AG04449 (cell line): ENCODE measurements around the gene ARHGEF25.
"Not testable (repeated sequence)": the region's sequence is repeated elsewhere in the genome, so short reads cannot be mapped to it uniquely, and the experiment has no call there.

Experiments used
- CTCF ChIA-PET: fragments of 350-600 bp; formaldehyde crosslinking; extraction: SDS; loops from one replicate; lab custom pipeline; 2021; ENCODE audit warnings: antibody characterized with exemption; lab: Yijun Ruan, JAX
- POLR2A ChIA-PET: fragments of 400-600, 350-600 bp; formaldehyde crosslinking; extraction: SDS; loops from one replicate; lab custom pipeline; 2020; ENCODE audit warnings: antibody characterized with exemption, inconsistent platforms; lab: Yijun Ruan, JAX
- DNase-seq: peaks from one replicate; pipeline ENCODE4 v3.0.0-alpha.2; 2010; ENCODE audit warnings: low read depth, low spot score
- H3K4me3 ChIP-seq: 2 replicates; pipeline ENCODE4 v1.5.1; 2011; ENCODE audit warnings: low read depth, mild to moderate bottlenecking, control low read depth, low read length
- CTCF ChIP-seq: IDR thresholded peaks from one replicate; pipeline ENCODE4 v1.5.1; 2011; ENCODE audit warnings: mild to moderate bottlenecking, moderate library complexity, low read length, control low read depth, inconsistent platforms; ENCODE audit not compliant: insufficient read depth; ENCODE audit errors: missing control alignments

The ARHGEF25 gene

GRCh38 chr12:57637364-57637763 is 26.1 kb downstream of the ARHGEF25 start:
- H3K4me3 ChIP-seq, result no peak overlapping the region
- ChIA-PET CTCF (interaction anchor here (0.8 to 3.7 kb wide), 7 partner anchors 9 to 58 kb away, joined by 3 to 41 read pairs (median 4); partner anchors contain the start of genes ARHGEF25 and OS9), POLR2A (interaction anchor here (0.7 kb wide), 1 partner anchor 26 kb away, joined by 3 read pairs; the partner anchor contains the start of gene ARHGEF25)
- TF ChIP-seq CTCF, result no peak
- DNase-seq, result no peak

- POLR2A ChIA-PET, result interaction anchor here (0.6 to 0.7 kb wide), 2 partner anchors 11 to 27 kb away, joined by 3 read pairs; partner anchors contain the start of gene ARHGEF25
These were observed 26.9 kb downstream of the ARHGEF25 start for GRCh38 chr12:57638096-57638495.

GRCh38 chr12:57640175-57641042 is 29.2 kb downstream of the ARHGEF25 start:
- H3K4me3 ChIP-seq, result no peak overlapping the region
- DNase-seq, result no peak
- ChIA-PET CTCF (interaction anchor here (1.1 to 3.6 kb wide), 7 partner anchors 10 to 86 kb away, joined by 3 to 10 read pairs (median 5); no protein-coding TSS in a partner anchor), POLR2A (no interaction called here)
- no peak for TF ChIP-seq CTCF

More at GRCh38 chr12:57638096-57638495, 26.9 kb downstream of the ARHGEF25 start:
- H3K4me3 ChIP-seq, result no peak overlapping the region
- TF ChIP-seq CTCF, result no peak
- DNase-seq, result no peak
- CTCF ChIA-PET, result interaction anchor here (0.8 to 3.7 kb wide), 7 partner anchors 10 to 58 kb away, joined by 3 to 41 read pairs (median 3); partner anchors contain the start of gene OS9

GRCh38 chr12:57641699-57642442 is 30.6 kb downstream of the ARHGEF25 start:
- no peak overlapping the region for H3K4me3 ChIP-seq
- ChIA-PET CTCF (interaction anchor here (0.7 to 3.6 kb wide), 10 partner anchors 9 to 93 kb away, joined by 3 to 15 read pairs (median 4); partner anchors contain the start of gene B4GALNT1), POLR2A (no interaction called here)
- TF ChIP-seq CTCF, result no peak
- no peak for DNase-seq

- CTCF ChIA-PET, result interaction anchor here (0.7 to 4.3 kb wide), 4 partner anchors 13 to 62 kb away, joined by 3 to 16 read pairs (median 9); partner anchors contain the start of gene B4GALNT1
- POLR2A ChIA-PET, DNase-seq, H3K4me3 ChIP-seq: not testable (repeated sequence)
These were observed 34.9 kb downstream of the ARHGEF25 start for GRCh38 chr12:57645990-57646658.

- POLR2A ChIA-PET, DNase-seq, H3K4me3 ChIP-seq: not testable (repeated sequence)
- CTCF ChIA-PET, result interaction anchor here (4.3 kb wide), 1 partner anchor 63 kb away, joined by 16 read pairs; no protein-coding TSS in a partner anchor
These were observed 35.4 kb downstream of the ARHGEF25 start for GRCh38 chr12:57646659-57647049.
